G401 (cell line): ENCODE results near the gene EMC9. TPM values are rescaled to one million over a fixed set of nuclear protein-coding genes. Genes with fewer than 3 reads are reported as not detected.
"Not testable (repeated sequence)": the region's sequence is repeated elsewhere in the genome, so short reads cannot be mapped to it uniquely, and the experiment has no call there.

Experiments used
- DNase-seq: peaks from one replicate; pipeline ENCODE4 v3.0.0-alpha.2; 2015; ENCODE audit warnings: low spot score
- in situ Hi-C: cut with HindIII; loops from 2 replicates; pipeline ENCODE4 v1.10.0; 2016; ENCODE audit warnings: low sequenced_read_pairs, mixed read lengths
- total RNA-seq: library from RNA; depleted of rRNA; stranded (reverse); fragments of >200 nt; shearing (Covaris generic); gene quantifications from 2 replicates; pipeline ENCODE4 v1.2.3, GENCODE V29; 2014

EMC9 gene
- total RNA-seq, 1 experiment from 2014 or later, result 45.0 TPM

- DNase-seq, result no peak
- in situ Hi-C loops, result no loop called here
Observed at GRCh38 chr14:24115422-24116127, 25.8 kb downstream of the EMC9 start.

GRCh38 chr14:24114532-24115421 lies 26.6 kb downstream of the EMC9 start, which contains the start of the genes DCAF11 and NRL:
TSS of gene DCAF11 (plus strand) at chr14:24114777. CDS start at chr14:24115595, 818 bp downstream.
TSS of gene NRL (minus strand) at chr14:24114949. CDS start at chr14:24082848, 32,101 bp downstream.
- in situ Hi-C loops, result no loop called here
- DNase-seq, result peak; percentile 100

- in situ Hi-C loops, result no loop called here
- DNase-seq, result peak; percentile 90
Observed at GRCh38 chr14:24113801-24114531, 27.4 kb downstream of the EMC9 start.

- in situ Hi-C loops, result no loop called here
- DNase-seq, result no peak
Observed at GRCh38 chr14:24113379-24113800, 28.0 kb downstream of the EMC9 start.

- DNase-seq, result no peak
- in situ Hi-C loops, result no loop called here
Observed at GRCh38 chr14:24110523-24110922, 30.9 kb downstream of the EMC9 start.

- no peak for DNase-seq
- in situ Hi-C loops, result no loop called here
Observed at GRCh38 chr14:24110060-24110459, 31.3 kb downstream of the EMC9 start.

- in situ Hi-C loops, result no loop called here
- no peak for DNase-seq
Observed at GRCh38 chr14:24108336-24108874, 33.0 kb downstream of the EMC9 start.

GRCh38 chr14:24106672-24107271 lies 34.6 kb downstream of the EMC9 start:
- in situ Hi-C loops, result no loop called here
- DNase-seq, result no peak

- DNase-seq, in situ Hi-C loops: not testable (repeated sequence)
Observed at GRCh38 chr14:24105609-24106239, 35.7 kb downstream of the EMC9 start.

GRCh38 chr14:24103451-24103850 lies 37.9 kb downstream of the EMC9 start:
- in situ Hi-C loops, result no loop called here

GRCh38 chr14:24102357-24103048 lies 38.9 kb downstream of the EMC9 start:
- DNase-seq, result no peak
- in situ Hi-C loops, result no loop called here

More at GRCh38 chr14:24103451-24103850, 37.9 kb downstream of the EMC9 start:
- no peak for DNase-seq

GRCh38 chr14:24100982-24101494 lies 40.4 kb downstream of the EMC9 start:
- no peak for DNase-seq
- in situ Hi-C loops, result no loop called here

GRCh38 chr14:24100197-24100981 lies 41.0 kb downstream of the EMC9 start:
- no peak for DNase-seq
- in situ Hi-C loops, result no loop called here

- DNase-seq, result no peak
- in situ Hi-C loops, result no loop called here
Observed at GRCh38 chr14:24098927-24099813, 42.2 kb downstream of the EMC9 start.

GRCh38 chr14:24098229-24098926 lies 43.0 kb downstream of the EMC9 start:
- in situ Hi-C loops, result no loop called here
- DNase-seq, result no peak
